IPS-15b (cell line): ENCODE data around the gene PARD3B.

Source experiments
- H3K27me3 ChIP-seq: one replicate; pipeline ENCODE4 v1.6.1; 2013; ENCODE audit warnings: low read length; ENCODE audit not compliant: control insufficient read depth, insufficient read depth
- H3K36me3 ChIP-seq: one replicate; pipeline ENCODE4 v1.6.1; 2013; ENCODE audit warnings: low read length; ENCODE audit not compliant: control insufficient read depth, insufficient read depth
- H3K4me1 ChIP-seq: one replicate; pipeline ENCODE4 v1.6.1; 2013; ENCODE audit warnings: mild to moderate bottlenecking, low read length; ENCODE audit not compliant: control insufficient read depth, insufficient read depth
- H3K4me3 ChIP-seq: one replicate; pipeline ENCODE4 v1.5.1; 2013; ENCODE audit warnings: low read depth, low read length
- H3K9ac ChIP-seq: one replicate; pipeline ENCODE4 v1.6.1; 2013; ENCODE audit warnings: low read depth, mild to moderate bottlenecking, low read length
- H3K9me3 ChIP-seq: one replicate; pipeline ENCODE4 v1.6.1; 2013; ENCODE audit warnings: mild to moderate bottlenecking, low read length; ENCODE audit not compliant: control insufficient read depth, insufficient read depth

PARD3B gene

DNA sequence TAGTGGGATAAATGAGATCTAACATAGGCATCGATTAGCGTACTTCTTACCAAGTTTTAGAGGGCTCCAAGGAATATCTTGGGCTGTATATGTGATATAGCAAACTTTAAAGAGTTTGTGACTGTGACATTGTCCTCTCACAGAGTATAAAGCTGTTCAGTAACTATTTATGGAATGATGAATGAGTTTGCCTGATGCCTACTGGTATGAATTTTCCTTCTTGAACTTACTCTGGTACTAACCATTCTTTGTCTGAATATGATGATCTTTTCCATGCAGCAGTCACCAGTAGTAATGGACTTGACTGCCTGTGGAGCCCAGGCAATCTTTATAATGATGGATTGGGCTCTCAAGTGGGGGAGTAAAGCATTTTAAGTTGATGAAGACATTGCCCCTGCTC is 120.5 kb downstream of the PARD3B start:
- no peak overlapping the region for H3K4me3 ChIP-seq
- H3K27me3 ChIP-seq = no peaks in the 10 kb centered on the region
- H3K9me3 ChIP-seq = no peaks in the 10 kb centered on the region
- no peak overlapping the region for H3K9ac ChIP-seq
- H3K36me3 ChIP-seq = no peaks in the 10 kb centered on the region
- H3K4me1 ChIP-seq = no peaks in the 10 kb centered on the region

DNA sequence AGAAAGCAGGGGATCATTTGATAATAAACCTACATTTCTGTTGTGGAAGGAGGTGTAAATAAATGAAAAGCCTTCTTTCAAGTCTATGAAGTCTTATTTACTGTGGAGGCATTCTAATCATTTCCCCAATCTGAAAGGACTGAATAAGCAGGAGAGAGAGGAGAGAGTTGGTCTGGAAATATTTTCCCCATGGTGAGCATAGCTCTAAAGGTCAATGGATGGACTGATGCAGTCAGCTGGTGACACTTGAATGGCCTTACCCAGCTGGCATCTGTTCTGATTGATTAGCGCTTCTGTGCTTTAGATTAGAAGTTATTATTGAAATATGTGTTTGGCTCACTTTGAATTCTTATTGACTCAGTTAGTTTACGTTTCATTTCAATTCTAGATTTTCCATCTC is 122.7 kb downstream of the PARD3B start:
- no peaks in the 10 kb centered on the region for H3K4me1 ChIP-seq
- no peaks in the 10 kb centered on the region for H3K36me3 ChIP-seq
- no peak overlapping the region for H3K9ac ChIP-seq
- H3K4me3 ChIP-seq = no peak overlapping the region
- H3K9me3 ChIP-seq = no peaks in the 10 kb centered on the region
- no peaks in the 10 kb centered on the region for H3K27me3 ChIP-seq

GRCh38 chr2:204669382-204669781 is 124.1 kb downstream of the PARD3B start:
- H3K9ac ChIP-seq = no peak overlapping the region
- H3K4me3 ChIP-seq = no peak overlapping the region
- H3K9me3 ChIP-seq = no peaks in the 10 kb centered on the region
- no peaks in the 10 kb centered on the region for H3K36me3 ChIP-seq
- H3K4me1 ChIP-seq = peaks cover 7% of the 10 kb centered on the region
- H3K27me3 ChIP-seq = no peaks in the 10 kb centered on the region

DNA sequence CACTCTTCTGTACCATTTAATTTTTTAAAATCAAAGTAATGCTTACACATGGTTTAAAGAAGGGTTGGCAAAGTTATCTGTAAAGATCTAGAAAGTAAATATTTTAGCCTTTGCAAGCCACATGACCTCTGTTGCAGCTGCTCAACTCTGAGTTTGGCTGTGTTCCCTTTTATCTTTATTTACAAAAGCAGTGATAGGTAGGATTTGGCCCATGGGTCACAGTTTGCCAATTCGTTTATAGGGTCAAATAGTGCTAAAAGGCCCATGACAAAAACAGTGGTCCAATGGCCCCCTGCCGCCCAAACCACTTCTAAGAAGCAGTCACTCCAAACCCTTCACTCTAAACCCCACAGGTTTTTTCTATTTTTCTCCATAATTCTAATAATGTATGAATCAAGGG is 124.8 kb downstream of the PARD3B start:
- no peaks in the 10 kb centered on the region for H3K9me3 ChIP-seq
- H3K36me3 ChIP-seq = no peaks in the 10 kb centered on the region
- H3K9ac ChIP-seq = no peak overlapping the region
- H3K4me3 ChIP-seq = no peak overlapping the region
- peaks cover 7% of the 10 kb centered on the region for H3K4me1 ChIP-seq
- H3K27me3 ChIP-seq = no peaks in the 10 kb centered on the region

GRCh38 chr2:204670756-204671155 is 125.5 kb downstream of the PARD3B start:
- peaks cover 7% of the 10 kb centered on the region for H3K4me1 ChIP-seq
- no peaks in the 10 kb centered on the region for H3K36me3 ChIP-seq
- H3K9ac ChIP-seq = no peak overlapping the region
- no peaks in the 10 kb centered on the region for H3K27me3 ChIP-seq
- H3K9me3 ChIP-seq = no peaks in the 10 kb centered on the region
- H3K4me3 ChIP-seq = no peak overlapping the region

GRCh38 chr2:204672772-204673171 is 127.5 kb downstream of the PARD3B start:
- H3K9ac ChIP-seq = no peak overlapping the region
- no peak overlapping the region for H3K4me3 ChIP-seq
- no peaks in the 10 kb centered on the region for H3K9me3 ChIP-seq
- H3K36me3 ChIP-seq = no peaks in the 10 kb centered on the region
- H3K4me1 ChIP-seq = peaks cover 7% of the 10 kb centered on the region
- no peaks in the 10 kb centered on the region for H3K27me3 ChIP-seq

DNA sequence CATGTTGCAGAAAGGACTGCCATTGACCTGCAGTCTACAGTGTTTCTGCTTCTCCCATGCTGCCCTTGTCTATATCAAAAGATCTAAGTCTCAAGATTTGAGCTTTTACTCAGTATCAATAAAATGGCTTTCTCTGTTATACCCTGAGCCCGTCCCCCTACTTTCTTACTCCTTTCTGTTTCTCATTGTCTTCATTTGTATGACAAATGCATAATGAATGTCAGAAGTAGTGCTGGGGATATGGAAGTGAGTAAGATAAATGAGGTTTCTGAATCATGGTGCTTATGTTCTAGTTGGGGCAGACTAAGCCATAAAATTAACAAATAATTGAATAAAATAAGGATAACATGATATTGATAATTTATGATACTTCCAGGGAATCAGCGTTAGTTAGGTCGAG is 128.6 kb downstream of the PARD3B start:
- Histone ChIP-seq H3K4me1 (peaks cover 7% of the 10 kb centered on the region), H3K4me3 (no peak overlapping the region), H3K36me3 (no peaks in the 10 kb centered on the region), H3K9ac (no peak overlapping the region), H3K27me3 (no peaks in the 10 kb centered on the region), H3K9me3 (no peaks in the 10 kb centered on the region)

- H3K27me3 ChIP-seq = no peaks in the 10 kb centered on the region
These were observed 132.8 kb downstream of the PARD3B start for GRCh38 chr2:204678031-204678430.

DNA sequence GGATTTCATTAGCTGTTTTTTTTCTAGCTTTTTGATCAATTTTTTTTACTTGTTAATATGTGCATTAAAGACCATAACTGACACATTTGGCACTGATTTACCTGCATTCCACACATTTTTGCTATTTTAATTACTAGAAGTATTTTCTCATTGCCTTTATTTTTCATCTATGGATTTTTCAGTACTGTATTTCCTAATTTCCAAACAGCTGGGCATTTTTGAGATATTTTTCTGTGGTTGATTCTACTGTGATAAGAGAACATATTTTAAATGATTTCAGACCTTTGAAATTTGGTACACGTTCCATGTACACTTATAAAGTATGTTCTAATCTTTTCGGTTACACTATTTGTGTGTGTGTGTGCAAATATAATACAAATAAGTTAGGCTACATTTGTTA is 135.3 kb downstream of the PARD3B start:
- Histone ChIP-seq H3K4me1 (no peaks in the 10 kb centered on the region), H3K9me3 (no peaks in the 10 kb centered on the region), H3K27me3 (no peaks in the 10 kb centered on the region), H3K4me3 (no peak overlapping the region), H3K9ac (no peak overlapping the region), H3K36me3 (no peaks in the 10 kb centered on the region)

More at GRCh38 chr2:204678031-204678430, 132.8 kb downstream of the PARD3B start:
- Histone ChIP-seq H3K4me1 (peaks cover 7% of the 10 kb centered on the region), H3K4me3 (no peak overlapping the region), H3K36me3 (no peaks in the 10 kb centered on the region), H3K9ac (no peak overlapping the region), H3K9me3 (no peaks in the 10 kb centered on the region)

GRCh38 chr2:204681412-204681811 is 136.1 kb downstream of the PARD3B start:
- Histone ChIP-seq H3K9ac (no peak overlapping the region), H3K4me1 (no peaks in the 10 kb centered on the region)

GRCh38 chr2:204683384-204683783 is 138.1 kb downstream of the PARD3B start:
- Histone ChIP-seq H3K36me3 (no peaks in the 10 kb centered on the region), H3K4me3 (no peak overlapping the region), H3K9me3 (no peaks in the 10 kb centered on the region), H3K9ac (no peak overlapping the region), H3K4me1 (no peaks in the 10 kb centered on the region), H3K27me3 (no peaks in the 10 kb centered on the region)

More at GRCh38 chr2:204681412-204681811, 136.1 kb downstream of the PARD3B start:
- H3K36me3 ChIP-seq = no peaks in the 10 kb centered on the region
- H3K9me3 ChIP-seq = no peaks in the 10 kb centered on the region
- H3K4me3 ChIP-seq = no peak overlapping the region
- no peaks in the 10 kb centered on the region for H3K27me3 ChIP-seq

DNA sequence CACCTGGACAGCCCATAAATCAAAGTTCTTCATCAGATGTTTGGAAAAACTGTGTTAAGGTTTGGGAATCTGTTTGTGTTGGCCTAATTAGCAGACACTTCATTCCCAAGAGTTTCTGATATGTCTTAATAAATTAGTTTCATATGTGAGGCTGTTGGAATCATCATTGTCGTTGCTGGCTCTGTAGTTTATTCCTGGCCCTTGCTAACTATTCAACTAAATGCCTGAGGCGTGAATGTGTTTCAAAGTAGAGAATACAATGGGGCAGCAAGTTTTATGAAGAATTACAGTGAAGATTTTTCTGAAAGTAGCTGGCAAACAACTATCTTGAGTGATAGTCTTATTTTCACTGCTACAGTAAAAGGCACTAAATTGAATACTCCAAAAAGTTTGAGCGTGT is 141.1 kb downstream of the PARD3B start:
- Histone ChIP-seq H3K36me3 (no peaks in the 10 kb centered on the region), H3K27me3 (no peaks in the 10 kb centered on the region), H3K9me3 (no peaks in the 10 kb centered on the region), H3K9ac (no peak overlapping the region), H3K4me3 (no peak overlapping the region), H3K4me1 (no peaks in the 10 kb centered on the region)

DNA sequence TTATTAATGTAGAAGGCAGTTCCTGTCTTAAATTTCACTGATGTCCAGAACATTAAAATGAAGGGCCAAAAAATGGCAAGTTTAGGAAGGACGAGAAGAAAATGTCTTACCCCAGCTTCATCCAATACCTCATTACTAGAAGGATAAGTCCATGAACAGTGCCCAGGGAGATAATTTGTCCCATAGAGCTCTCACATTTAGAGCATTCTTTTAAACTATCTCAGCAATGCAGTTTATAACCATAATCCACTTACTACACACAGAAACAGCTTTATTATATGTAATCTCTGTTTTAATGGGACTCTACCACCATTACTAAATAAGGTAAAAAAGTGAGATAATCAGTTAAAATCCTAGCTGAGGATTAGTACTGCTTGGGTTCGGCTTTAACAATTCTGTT is 142.5 kb downstream of the PARD3B start:
- H3K4me3 ChIP-seq = no peak overlapping the region
- no peaks in the 10 kb centered on the region for H3K36me3 ChIP-seq
- H3K27me3 ChIP-seq = no peaks in the 10 kb centered on the region
- no peaks in the 10 kb centered on the region for H3K9me3 ChIP-seq
- H3K4me1 ChIP-seq = no peaks in the 10 kb centered on the region
- no peak overlapping the region for H3K9ac ChIP-seq
